Choroid plexus epithelial cell (primary cell): ENCODE results near the gene NEURL2.

Source experiments
- DNase-seq: peaks from one replicate; pipeline ENCODE4 v3.0.0-alpha.2; 2010; ENCODE audit warnings: low read depth
- H3K4me3 ChIP-seq: 2 replicates; pipeline ENCODE4 v1.5.1; 2011; ENCODE audit warnings: low read depth, mild to moderate bottlenecking, control low read depth, low read length, moderate library complexity
- TF ChIP-seq, protein P1 (sequence below): conservative IDR thresholded peaks from 2 replicates; pipeline ENCODE4 v1.5.1; 2011; ENCODE audit warnings: low read depth, mild to moderate bottlenecking, control low read depth, inconsistent platforms, low read length, moderate library complexity

Gene NEURL2

DNA sequence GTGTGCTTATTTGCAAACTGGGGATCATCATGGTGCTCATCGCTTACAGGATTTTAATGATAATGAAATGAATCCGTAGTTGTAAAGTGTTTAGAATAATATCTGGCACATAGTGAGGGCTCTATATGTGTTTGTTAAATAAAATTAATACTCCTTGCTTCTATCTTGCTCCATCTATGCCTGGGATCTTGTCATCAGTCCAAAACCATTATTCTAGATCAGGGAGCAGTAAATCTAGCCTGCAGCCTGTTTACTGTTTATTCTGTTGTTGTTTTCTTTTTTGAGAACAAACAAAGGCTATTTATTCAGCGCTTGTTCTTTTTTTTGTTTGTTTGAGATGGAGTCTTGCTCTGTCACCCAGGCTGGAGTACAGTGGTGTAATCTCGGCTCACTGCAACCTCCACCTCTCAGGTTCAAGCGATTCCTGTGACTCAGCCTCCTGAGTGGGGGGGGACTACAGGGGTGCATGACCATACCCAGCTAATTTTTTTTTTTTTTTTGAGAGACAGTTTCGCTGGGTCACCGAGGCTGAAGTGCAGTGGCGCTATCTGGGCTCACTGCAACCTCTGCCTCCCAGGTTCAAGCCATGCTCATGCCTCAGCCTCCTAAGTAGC lies 41.9 kb downstream of the NEURL2 start:
- no peak overlapping the region for H3K4me3 ChIP-seq
- TF ChIP-seq, protein P1, sequence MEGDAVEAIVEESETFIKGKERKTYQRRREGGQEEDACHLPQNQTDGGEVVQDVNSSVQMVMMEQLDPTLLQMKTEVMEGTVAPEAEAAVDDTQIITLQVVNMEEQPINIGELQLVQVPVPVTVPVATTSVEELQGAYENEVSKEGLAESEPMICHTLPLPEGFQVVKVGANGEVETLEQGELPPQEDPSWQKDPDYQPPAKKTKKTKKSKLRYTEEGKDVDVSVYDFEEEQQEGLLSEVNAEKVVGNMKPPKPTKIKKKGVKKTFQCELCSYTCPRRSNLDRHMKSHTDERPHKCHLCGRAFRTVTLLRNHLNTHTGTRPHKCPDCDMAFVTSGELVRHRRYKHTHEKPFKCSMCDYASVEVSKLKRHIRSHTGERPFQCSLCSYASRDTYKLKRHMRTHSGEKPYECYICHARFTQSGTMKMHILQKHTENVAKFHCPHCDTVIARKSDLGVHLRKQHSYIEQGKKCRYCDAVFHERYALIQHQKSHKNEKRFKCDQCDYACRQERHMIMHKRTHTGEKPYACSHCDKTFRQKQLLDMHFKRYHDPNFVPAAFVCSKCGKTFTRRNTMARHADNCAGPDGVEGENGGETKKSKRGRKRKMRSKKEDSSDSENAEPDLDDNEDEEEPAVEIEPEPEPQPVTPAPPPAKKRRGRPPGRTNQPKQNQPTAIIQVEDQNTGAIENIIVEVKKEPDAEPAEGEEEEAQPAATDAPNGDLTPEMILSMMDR = no peak
- DNase-seq = no peak

DNA sequence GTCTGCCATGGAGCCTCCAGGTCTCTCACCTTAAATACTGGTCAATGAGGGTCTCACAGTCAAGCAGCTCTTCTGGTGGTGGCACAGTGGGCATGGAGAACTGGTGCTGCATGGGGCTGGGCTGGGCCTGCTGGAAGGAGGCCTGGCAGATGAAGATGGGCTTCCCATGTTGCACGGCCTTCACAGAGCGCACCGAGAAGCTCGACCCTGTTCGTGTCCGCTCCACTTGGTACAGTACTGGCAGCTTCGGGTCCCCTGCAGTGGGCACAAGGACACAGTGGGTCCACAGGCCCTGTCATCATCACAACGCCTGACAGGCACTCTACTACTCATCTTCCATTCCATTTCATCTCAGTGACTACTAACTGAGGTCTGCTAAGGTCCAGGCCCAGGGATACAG lies 42.6 kb downstream of the NEURL2 start:
- no peak overlapping the region for H3K4me3 ChIP-seq
- no peak for DNase-seq
- TF ChIP-seq, protein P1 = no peak

DNA sequence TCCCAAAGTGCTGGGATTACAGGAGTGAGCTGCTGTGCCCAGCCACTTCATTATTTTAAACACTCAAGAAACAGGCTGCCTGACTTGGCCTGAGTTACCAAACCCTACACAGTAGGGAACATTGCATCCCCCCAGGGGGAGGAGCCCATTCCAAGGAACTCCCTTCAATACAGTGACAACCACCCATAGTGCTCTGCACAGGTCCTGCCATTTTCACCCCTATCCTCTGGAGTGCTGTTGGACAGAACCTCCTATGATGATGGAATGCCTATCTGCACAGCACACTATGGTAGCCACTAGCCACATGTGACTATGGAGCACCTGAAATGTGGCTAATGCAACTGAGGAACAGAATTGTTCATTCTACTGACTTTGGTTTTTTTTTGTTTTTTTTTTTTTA lies 45.6 kb downstream of the NEURL2 start:
- DNase-seq = no peak
- H3K4me3 ChIP-seq = no peak overlapping the region
- TF ChIP-seq, protein P1 = no peak

DNA sequence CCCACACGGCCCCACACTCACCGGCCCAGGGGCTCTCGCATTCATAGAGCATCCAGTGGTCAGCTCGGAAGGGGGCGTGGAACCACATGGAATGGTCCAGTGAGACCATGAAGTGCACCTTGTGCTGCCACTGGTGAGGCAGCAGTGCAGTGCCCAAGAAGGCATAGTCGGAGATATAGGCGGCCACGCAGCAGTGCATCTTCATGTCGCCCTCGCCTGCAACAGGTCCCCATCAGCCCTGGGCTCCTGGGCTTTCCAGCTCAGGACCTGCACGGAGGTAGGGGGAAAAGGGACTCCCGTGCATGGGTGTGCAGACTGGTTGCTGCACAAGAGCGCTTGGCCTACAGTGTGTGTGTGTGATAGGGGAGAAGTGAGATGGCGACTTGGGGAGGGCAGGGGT lies 47.5 kb downstream of the NEURL2 start:
- no peak overlapping the region for H3K4me3 ChIP-seq
- TF ChIP-seq, protein P1 = no peak
- DNase-seq = no peak

DNA sequence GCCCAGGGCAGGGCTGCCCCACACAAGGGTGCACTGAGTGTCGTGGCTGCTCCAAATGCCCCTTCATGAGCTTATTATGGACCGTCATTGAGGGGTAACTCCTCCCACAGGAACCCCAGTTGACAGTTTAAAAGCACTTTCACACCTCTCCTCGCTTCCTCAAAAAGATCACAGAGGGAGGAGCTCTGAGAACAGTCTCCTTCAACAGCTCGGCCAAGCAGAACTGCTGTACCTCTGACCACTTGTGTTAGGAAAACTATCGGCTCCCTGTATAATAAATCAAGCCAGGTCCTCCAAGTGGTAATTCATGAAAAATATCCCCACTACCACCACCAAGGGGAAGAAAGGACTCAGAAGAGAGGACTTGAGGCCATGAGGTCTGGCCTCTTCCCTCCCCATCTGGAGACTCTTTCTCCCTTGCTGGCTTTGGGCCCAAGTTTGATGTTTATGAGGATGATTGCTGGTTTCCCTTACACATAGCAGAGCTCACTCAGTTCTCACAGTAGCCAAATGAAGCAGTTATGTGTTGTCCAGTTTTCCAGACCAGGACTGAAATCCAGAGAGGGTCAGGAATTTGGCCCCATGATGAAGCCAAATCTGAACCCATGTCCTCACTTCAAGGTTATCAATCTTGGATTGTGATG lies 48.7 kb downstream of the NEURL2 start:
- TF ChIP-seq, protein P1 = no peak
- DNase-seq = peak; percentile 62
- no peak overlapping the region for H3K4me3 ChIP-seq

DNA sequence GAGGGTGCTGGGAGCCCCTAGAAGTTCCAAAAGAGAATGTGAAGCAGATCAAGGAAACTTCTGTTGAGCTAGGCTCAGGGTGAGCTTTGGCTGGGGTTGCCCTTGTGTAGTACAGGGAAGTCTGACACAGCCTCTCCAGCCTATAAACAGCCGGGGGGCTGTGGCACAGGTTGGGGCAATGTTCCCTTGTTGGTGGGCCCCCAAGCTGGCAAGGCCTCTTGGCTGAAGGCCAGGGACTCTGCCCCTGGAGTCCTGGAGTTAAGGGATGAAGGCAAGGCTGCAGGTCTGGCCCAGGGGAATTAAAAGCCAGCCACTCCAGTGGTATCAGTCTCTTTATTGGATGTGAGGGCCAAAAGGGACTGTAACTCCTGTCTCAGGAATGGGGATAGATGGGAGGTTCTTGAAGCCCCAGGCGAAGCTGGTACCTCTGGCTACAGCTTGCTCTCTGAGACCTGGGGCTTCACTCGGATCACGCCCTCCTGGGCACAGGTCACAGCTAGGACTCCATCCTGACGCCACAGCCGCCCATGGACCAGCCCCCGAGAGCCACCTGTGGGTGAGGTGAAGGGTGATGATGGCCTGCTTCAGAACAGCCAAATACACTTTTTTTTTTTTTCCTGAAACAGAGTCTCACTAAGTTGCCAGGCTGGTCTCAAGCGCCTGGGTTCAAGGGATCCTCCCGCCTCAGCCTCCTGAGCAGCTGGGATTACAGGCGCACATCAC lies 49.4 kb downstream of the NEURL2 start:
- TF ChIP-seq, protein P1 = no peak
- H3K4me3 ChIP-seq = no peak overlapping the region
- no peak for DNase-seq

DNA sequence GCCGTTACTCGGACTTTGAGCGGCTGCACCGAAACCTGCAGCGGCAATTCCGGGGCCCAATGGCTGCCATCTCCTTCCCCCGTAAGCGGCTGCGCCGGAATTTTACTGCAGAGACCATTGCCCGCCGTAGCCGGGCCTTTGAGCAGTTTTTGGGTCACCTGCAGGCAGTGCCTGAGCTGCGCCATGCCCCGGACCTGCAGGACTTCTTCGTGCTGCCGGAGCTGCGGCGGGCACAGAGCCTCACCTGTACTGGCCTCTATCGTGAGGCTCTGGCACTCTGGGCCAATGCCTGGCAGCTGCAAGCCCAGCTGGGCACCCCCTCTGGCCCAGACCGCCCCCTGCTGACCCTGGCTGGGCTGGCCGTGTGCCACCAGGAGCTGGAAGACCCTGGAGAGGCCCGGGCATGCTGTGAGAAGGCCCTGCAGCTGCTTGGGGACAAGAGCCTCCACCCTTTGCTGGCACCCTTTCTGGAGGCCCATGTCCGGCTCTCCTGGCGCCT lies 50.3 kb downstream of the NEURL2 start:
- no peak overlapping the region for H3K4me3 ChIP-seq
- no peak for DNase-seq
- TF ChIP-seq, protein P1 = no peak
